ENCODE data around the gene SERPINE1. TPM values are rescaled to one million over a fixed set of nuclear protein-coding genes. Genes with fewer than 3 reads are reported as not detected.
"Not testable (repeated sequence)": the region's sequence is repeated elsewhere in the genome, so short reads cannot be mapped to it uniquely, and the experiment has no call there.

SERPINE1 gene
- total RNA-seq, 1 donor from 2014 or later: 4.3 TPM

GRCh38 chr7:101111261-101111660, 15.6 kb upstream of the SERPINE1 start:
- H3K27ac ChIP-seq (replicated peaks): peak overlapping the region; percentile 84
- no peaks in the 10 kb centered on the region for H3K27me3 ChIP-seq (ENCODE audit: low read depth)
- H3K9me3 ChIP-seq (replicated peaks): no peaks in the 10 kb centered on the region
- H3K36me3 ChIP-seq: no peaks in the 10 kb centered on the region
- intact Hi-C loops (cut with micrococcal nuclease): no loop called here
- DNase-seq: no peak
- no peak overlapping the region for H3K4me3 ChIP-seq
- peaks cover 36% of the 10 kb centered on the region for H3K4me1 ChIP-seq
- no peak for TF ChIP-seq CTCF (IDR thresholded peaks at IDR 0.05; ENCODE audit: borderline replicate concordance)

GRCh38 chr7:101112233-101112632, 14.7 kb upstream of the SERPINE1 start:
- no peak for TF ChIP-seq CTCF (IDR thresholded peaks at IDR 0.05; ENCODE audit: borderline replicate concordance)
- Histone ChIP-seq H3K36me3 (no peaks in the 10 kb centered on the region), H3K27me3 (ENCODE audit: low read depth) (no peaks in the 10 kb centered on the region), H3K9me3 (replicated peaks) (no peaks in the 10 kb centered on the region), H3K4me3 (no peak overlapping the region), H3K27ac (replicated peaks) (peak overlapping the region; percentile 84), H3K4me1 (peaks cover 36% of the 10 kb centered on the region)
- DNase-seq: peak; percentile 77
- intact Hi-C loops (cut with micrococcal nuclease): no loop called here

- intact Hi-C loops (cut with micrococcal nuclease): not testable (repeated sequence)
- peak overlapping the region; percentile 84 for H3K27ac ChIP-seq (replicated peaks)
Measured at GRCh38 chr7:101113140-101113539, 13.8 kb upstream of the SERPINE1 start.

GRCh38 chr7:101113836-101114235, 13.1 kb upstream of the SERPINE1 start:
- no peaks in the 10 kb centered on the region for H3K9me3 ChIP-seq (replicated peaks)
- H3K4me3 ChIP-seq: no peak overlapping the region
- DNase-seq: no peak
- H3K4me1 ChIP-seq: peaks cover 35% of the 10 kb centered on the region
- no peaks in the 10 kb centered on the region for H3K36me3 ChIP-seq
- no peaks in the 10 kb centered on the region for H3K27me3 ChIP-seq (ENCODE audit: low read depth)
- no peak overlapping the region for H3K27ac ChIP-seq (replicated peaks)
- intact Hi-C loops (cut with micrococcal nuclease): no loop called here
- TF ChIP-seq CTCF (IDR thresholded peaks at IDR 0.05; ENCODE audit: borderline replicate concordance): no peak

More at GRCh38 chr7:101113140-101113539, 13.8 kb upstream of the SERPINE1 start:
- not testable (repeated sequence) for H3K27me3 ChIP-seq (ENCODE audit: low read depth); H3K4me3 ChIP-seq; DNase-seq; H3K9me3 ChIP-seq (replicated peaks); H3K36me3 ChIP-seq
- H3K4me1 ChIP-seq: peaks cover 38% of the 10 kb centered on the region

GRCh38 chr7:101114492-101114891, 12.4 kb upstream of the SERPINE1 start:
- Histone ChIP-seq H3K27ac (replicated peaks) (no peak overlapping the region), H3K36me3 (no peaks in the 10 kb centered on the region), H3K27me3 (ENCODE audit: low read depth) (no peaks in the 10 kb centered on the region), H3K4me3 (no peak overlapping the region), H3K9me3 (replicated peaks) (no peaks in the 10 kb centered on the region), H3K4me1 (peaks cover 31% of the 10 kb centered on the region)
- DNase-seq: no peak
- no peak for TF ChIP-seq CTCF (IDR thresholded peaks at IDR 0.05; ENCODE audit: borderline replicate concordance)
- intact Hi-C loops (cut with micrococcal nuclease): no loop called here

- H3K27ac ChIP-seq (replicated peaks): no peak overlapping the region
- TF ChIP-seq CTCF (IDR thresholded peaks at IDR 0.05; ENCODE audit: borderline replicate concordance): no peak
- H3K36me3 ChIP-seq: no peaks in the 10 kb centered on the region
- H3K4me1 ChIP-seq: peaks cover 31% of the 10 kb centered on the region
- no peaks in the 10 kb centered on the region for H3K27me3 ChIP-seq (ENCODE audit: low read depth)
- no peaks in the 10 kb centered on the region for H3K9me3 ChIP-seq (replicated peaks)
- no peak overlapping the region for H3K4me3 ChIP-seq
- intact Hi-C loops (cut with micrococcal nuclease): no loop called here
- no peak for DNase-seq
Measured at GRCh38 chr7:101115215-101115614, 11.7 kb upstream of the SERPINE1 start.
